Liver (tissue), 9 donors: ENCODE measurements around the gene HOXC11. TPM values are rescaled to one million over a fixed set of nuclear protein-coding genes. Genes with fewer than 3 reads are reported as not detected.

Experiments
- DNase-seq: peaks from one replicate; pipeline ENCODE4 v3.0.0-alpha.2; 2017; ENCODE audit warnings: low spot score
- H3K27ac ChIP-seq, 2 donors: one replicate each; pipeline ENCODE4 v1.7.0; 2013; ENCODE audit warnings: inconsistent platforms in 2 of 2, low read length in 2 of 2, control low read depth in 1 of 2, low read depth in 1 of 2, mild to moderate bottlenecking in 1 of 2
- H3K27me3 ChIP-seq, 4 donors: one replicate each; pipeline versions ENCODE4 v1.6.1 to v1.7.0; 2013; ENCODE audit warnings: low read length in 3 of 4, inconsistent platforms in 1 of 4, mild to moderate bottlenecking in 1 of 4, moderate library complexity in 1 of 4; ENCODE audit not compliant: control insufficient read depth in 4 of 4, insufficient read depth in 4 of 4
- H3K36me3 ChIP-seq, 4 donors: one replicate each; pipeline versions ENCODE4 v1.6.1 to v1.7.0; 2013; ENCODE audit warnings: low read length in 3 of 4, mild to moderate bottlenecking in 3 of 4, low read depth in 1 of 4, moderate library complexity in 1 of 4; ENCODE audit not compliant: control insufficient read depth in 4 of 4, insufficient read depth in 3 of 4
- H3K4me1 ChIP-seq, 4 donors: one replicate each; pipeline versions ENCODE4 v1.6.1 to v1.7.0; 2013; ENCODE audit warnings: low read length in 3 of 4, mild to moderate bottlenecking in 3 of 4, moderate library complexity in 1 of 4; ENCODE audit not compliant: control insufficient read depth in 4 of 4, insufficient read depth in 4 of 4
- H3K4me3 ChIP-seq, 3 donors: one replicate each; pipeline versions ENCODE4 v1.6.1 to v1.7.0; 2013; ENCODE audit warnings: low read length in 3 of 3, control low read depth in 1 of 3, low read depth in 1 of 3, mild to moderate bottlenecking in 1 of 3
- H3K9ac ChIP-seq, 2 donors: one replicate each; pipeline ENCODE4 v1.7.0; 2013; ENCODE audit warnings: low read length in 2 of 2, mild to moderate bottlenecking in 2 of 2, moderate library complexity in 2 of 2, control low read depth in 1 of 2, low read depth in 1 of 2
- H3K9me3 ChIP-seq, 4 donors: one replicate each; pipeline versions ENCODE4 v1.6.1 to v1.7.0; 2013; ENCODE audit warnings: low read length in 3 of 4; ENCODE audit not compliant: control insufficient read depth in 4 of 4
- EGR1 ChIP-seq, 2 donors: IDR thresholded peaks; 2 replicates each; pipeline ENCODE4 v1.6.1; 2016 to 2018; ENCODE audit warnings: antibody characterized with exemption in 2 of 2, low read depth in 2 of 2
- FOXA1 ChIP-seq: IDR thresholded peaks from 2 replicates; pipeline ENCODE4 v1.6.1; 2016; ENCODE audit warnings: antibody characterized with exemption
- FOXA2 ChIP-seq: IDR thresholded peaks from 2 replicates; pipeline ENCODE4 v1.6.1; 2016; ENCODE audit warnings: antibody characterized with exemption
- HNF4G ChIP-seq: IDR thresholded peaks from 2 replicates; pipeline ENCODE4 v1.6.1; 2016; ENCODE audit warnings: antibody characterized with exemption
- JUND ChIP-seq, 2 donors: IDR thresholded peaks; 2 replicates each; pipeline ENCODE4 v1.6.1; 2016; ENCODE audit warnings: antibody characterized with exemption in 2 of 2
- SP1 ChIP-seq: IDR thresholded peaks from 2 replicates; pipeline ENCODE4 v1.6.1; 2018; ENCODE audit warnings: antibody characterized with exemption, mild to moderate bottlenecking
- WGBS: extraction: QIAGEN DNeasy Blood & Tissue Kit; methylation state at CpG from one replicate; pipeline ENCODE4 v1.1.7; 2013; 5-methylcytosine and 5-hydroxymethylcytosine counted together
- polyA plus RNA-seq, 2 donors: library from polyadenylated mRNA; stranded (reverse) in 1 of 2; unstranded in 1 of 2; fragments of 200-250 nt in 1 of 2; fragments of >200 nt in 1 of 2; fragmentation: Nextera tagmentation in 1 of 2; extraction: Ambion mirVana in 1 of 2; gene quantifications; one replicate each; pipeline versions ENCODE4 v1.2.1 to v1.2.3, GENCODE V29; 2013 to 2015
- total RNA-seq, 2 donors: library from RNA; depleted of rRNA; stranded (reverse); fragments of >200 nt; gene quantifications; one replicate each; pipeline ENCODE4 v1.2.3, GENCODE V29; 2014
- TF ChIP-seq, protein P1 (sequence below): IDR thresholded peaks from 2 replicates; pipeline ENCODE4 v1.6.1; 2016; ENCODE audit warnings: antibody characterized with exemption, mild to moderate bottlenecking
- TF ChIP-seq, protein P2 (sequence below): fragments of 150-350 bp; IDR thresholded peaks from 2 replicates; pipeline ENCODE4 v1.5.1; 2017; ENCODE audit warnings: improper control_type of control experiment, low read depth, low read length; ENCODE audit not compliant: missing input control
- TF ChIP-seq, protein P3 (sequence below): IDR thresholded peaks from 2 replicates; pipeline ENCODE4 v1.6.1; 2016; ENCODE audit warnings: antibody characterized with exemption
- TF ChIP-seq, protein P4 (sequence below): IDR thresholded peaks from 2 replicates; pipeline ENCODE4 v1.6.1; 2016; ENCODE audit warnings: antibody characterized with exemption
- TF ChIP-seq, protein P5 (sequence below): IDR thresholded peaks from 2 replicates; pipeline ENCODE4 v1.6.1; 2016; ENCODE audit warnings: antibody characterized with exemption
- donor health status: healthy.
- donor health status: healthy.
- donor health status: healthy.
- donor health status: healthy.
- donor health status: healthy.

HOXC11 gene
- total and polyA plus RNA-seq, 4 donors = not detected

DNA sequence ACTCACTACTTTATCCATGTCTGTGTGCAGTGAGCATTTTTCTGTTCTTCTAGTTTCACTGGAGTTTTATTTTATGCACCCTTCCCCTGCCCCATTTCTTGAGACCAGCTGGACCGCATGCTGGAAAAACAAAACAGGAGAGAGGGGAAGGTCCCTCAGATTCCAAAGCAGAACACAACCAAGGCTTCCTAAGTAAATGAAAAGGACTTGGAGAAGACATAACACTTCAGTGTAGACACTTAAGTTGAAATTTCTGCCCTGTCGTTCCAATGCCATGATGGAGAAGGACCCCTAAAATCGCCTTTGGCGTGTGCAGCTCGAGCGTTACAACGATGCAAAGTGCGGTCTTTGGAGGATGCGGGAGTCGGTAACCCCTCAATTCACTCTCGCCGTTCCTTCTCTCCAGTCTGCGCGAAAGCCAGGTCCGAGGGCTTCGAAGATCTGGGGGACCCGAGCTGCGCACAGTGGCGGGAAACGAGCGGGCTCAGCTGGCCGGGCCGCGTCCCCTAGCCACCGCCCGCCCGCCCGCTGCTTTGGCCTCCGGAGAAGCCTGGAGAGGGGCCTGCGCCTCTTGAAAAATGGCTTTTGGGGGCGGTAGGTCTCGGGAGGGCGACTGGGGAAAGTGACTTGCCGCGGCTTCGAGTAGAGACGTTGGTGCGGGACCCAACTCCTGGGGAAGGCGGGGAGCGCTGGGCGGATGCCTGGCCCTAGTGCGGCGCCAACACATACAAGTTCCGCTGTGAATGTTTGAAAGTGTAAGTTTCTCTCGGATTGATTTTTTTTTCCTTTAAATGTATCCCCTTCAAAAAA lies 45.5 kb upstream of the HOXC11 start:
- Histone ChIP-seq H3K36me3 (no peaks in the 10 kb centered on the region), H3K9ac (no peak overlapping the region), H3K4me3 (no peak overlapping the region), H3K27ac (no peak overlapping the region), H3K9me3 (no peaks in the 10 kb centered on the region), H3K4me1 (no peaks in the 10 kb centered on the region), H3K27me3 (peaks cover 7 to 47% (median 23%) of the 10 kb centered on the region in 4 donors)
- TF ChIP-seq JUND (IDR thresholded peaks at IDR 0.05) (no peak), SP1 (no peak), HNF4G (no peak), FOXA1 (no peak), EGR1 (IDR thresholded peaks at IDR 0.05; ENCODE audit: low read depth in 2 of 2) (no peak)
- TF ChIP-seq, protein P1, sequence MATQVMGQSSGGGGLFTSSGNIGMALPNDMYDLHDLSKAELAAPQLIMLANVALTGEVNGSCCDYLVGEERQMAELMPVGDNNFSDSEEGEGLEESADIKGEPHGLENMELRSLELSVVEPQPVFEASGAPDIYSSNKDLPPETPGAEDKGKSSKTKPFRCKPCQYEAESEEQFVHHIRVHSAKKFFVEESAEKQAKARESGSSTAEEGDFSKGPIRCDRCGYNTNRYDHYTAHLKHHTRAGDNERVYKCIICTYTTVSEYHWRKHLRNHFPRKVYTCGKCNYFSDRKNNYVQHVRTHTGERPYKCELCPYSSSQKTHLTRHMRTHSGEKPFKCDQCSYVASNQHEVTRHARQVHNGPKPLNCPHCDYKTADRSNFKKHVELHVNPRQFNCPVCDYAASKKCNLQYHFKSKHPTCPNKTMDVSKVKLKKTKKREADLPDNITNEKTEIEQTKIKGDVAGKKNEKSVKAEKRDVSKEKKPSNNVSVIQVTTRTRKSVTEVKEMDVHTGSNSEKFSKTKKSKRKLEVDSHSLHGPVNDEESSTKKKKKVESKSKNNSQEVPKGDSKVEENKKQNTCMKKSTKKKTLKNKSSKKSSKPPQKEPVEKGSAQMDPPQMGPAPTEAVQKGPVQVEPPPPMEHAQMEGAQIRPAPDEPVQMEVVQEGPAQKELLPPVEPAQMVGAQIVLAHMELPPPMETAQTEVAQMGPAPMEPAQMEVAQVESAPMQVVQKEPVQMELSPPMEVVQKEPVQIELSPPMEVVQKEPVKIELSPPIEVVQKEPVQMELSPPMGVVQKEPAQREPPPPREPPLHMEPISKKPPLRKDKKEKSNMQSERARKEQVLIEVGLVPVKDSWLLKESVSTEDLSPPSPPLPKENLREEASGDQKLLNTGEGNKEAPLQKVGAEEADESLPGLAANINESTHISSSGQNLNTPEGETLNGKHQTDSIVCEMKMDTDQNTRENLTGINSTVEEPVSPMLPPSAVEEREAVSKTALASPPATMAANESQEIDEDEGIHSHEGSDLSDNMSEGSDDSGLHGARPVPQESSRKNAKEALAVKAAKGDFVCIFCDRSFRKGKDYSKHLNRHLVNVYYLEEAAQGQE = no peak
- TF ChIP-seq, protein P2, sequence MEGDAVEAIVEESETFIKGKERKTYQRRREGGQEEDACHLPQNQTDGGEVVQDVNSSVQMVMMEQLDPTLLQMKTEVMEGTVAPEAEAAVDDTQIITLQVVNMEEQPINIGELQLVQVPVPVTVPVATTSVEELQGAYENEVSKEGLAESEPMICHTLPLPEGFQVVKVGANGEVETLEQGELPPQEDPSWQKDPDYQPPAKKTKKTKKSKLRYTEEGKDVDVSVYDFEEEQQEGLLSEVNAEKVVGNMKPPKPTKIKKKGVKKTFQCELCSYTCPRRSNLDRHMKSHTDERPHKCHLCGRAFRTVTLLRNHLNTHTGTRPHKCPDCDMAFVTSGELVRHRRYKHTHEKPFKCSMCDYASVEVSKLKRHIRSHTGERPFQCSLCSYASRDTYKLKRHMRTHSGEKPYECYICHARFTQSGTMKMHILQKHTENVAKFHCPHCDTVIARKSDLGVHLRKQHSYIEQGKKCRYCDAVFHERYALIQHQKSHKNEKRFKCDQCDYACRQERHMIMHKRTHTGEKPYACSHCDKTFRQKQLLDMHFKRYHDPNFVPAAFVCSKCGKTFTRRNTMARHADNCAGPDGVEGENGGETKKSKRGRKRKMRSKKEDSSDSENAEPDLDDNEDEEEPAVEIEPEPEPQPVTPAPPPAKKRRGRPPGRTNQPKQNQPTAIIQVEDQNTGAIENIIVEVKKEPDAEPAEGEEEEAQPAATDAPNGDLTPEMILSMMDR = no peak
- TF ChIP-seq, protein P3, sequence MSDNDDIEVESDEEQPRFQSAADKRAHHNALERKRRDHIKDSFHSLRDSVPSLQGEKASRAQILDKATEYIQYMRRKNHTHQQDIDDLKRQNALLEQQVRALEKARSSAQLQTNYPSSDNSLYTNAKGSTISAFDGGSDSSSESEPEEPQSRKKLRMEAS = no peak
- TF ChIP-seq, protein P4, sequence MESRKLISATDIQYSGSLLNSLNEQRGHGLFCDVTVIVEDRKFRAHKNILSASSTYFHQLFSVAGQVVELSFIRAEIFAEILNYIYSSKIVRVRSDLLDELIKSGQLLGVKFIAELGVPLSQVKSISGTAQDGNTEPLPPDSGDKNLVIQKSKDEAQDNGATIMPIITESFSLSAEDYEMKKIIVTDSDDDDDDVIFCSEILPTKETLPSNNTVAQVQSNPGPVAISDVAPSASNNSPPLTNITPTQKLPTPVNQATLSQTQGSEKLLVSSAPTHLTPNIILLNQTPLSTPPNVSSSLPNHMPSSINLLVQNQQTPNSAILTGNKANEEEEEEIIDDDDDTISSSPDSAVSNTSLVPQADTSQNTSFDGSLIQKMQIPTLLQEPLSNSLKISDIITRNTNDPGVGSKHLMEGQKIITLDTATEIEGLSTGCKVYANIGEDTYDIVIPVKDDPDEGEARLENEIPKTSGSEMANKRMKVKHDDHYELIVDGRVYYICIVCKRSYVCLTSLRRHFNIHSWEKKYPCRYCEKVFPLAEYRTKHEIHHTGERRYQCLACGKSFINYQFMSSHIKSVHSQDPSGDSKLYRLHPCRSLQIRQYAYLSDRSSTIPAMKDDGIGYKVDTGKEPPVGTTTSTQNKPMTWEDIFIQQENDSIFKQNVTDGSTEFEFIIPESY = no peak
- 6% methylated on average over 45 of the region's 45 CpGs for WGBS
- DNase-seq = no peak

DNA sequence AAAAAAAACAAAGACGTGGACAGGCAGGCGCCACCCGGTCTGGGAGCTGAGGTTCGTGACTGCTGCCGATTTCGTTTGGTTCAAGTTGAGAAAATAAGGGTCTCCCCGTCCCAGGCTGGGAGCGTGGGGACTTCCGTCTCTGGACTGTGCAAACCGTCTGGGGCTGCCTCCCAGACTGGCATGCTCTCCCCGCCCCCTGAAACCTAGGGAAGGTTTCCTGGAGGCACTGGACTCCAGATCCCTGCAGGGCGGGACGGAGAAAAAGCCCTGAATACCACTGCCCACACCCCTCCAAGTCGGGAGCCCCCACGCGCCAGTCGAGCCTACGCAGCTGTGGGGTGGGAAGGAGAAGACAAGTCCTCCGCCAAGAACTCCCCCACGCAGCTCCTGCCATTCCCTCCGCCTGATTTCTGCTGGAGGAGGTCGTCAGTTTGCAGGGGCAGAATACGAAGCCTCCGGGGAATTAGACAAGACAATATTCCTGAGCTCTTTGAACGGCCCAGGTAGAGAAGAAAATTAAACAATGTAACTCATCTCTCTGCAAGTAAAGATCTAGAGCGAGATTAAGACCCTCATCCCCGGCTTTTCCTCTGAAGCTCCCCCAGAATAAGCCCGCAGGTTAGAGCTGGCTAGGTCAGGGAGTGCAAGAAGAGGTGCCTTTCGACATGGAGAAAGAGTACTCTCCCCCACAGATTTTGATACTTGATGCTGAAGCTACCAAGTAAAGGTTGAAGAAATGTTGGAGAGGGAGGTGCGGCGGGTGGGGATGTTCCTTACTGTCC lies 44.7 kb upstream of the HOXC11 start:
- Histone ChIP-seq H3K27me3 (peaks cover 7 to 49% (median 28%) of the 10 kb centered on the region in 4 donors), H3K27ac (no peak overlapping the region), H3K4me3 (no peak overlapping the region), H3K36me3 (no peaks in the 10 kb centered on the region), H3K9me3 (no peaks in the 10 kb centered on the region), H3K9ac (no peak overlapping the region), H3K4me1 (no peaks in the 10 kb centered on the region)
- 8% methylated on average over 31 of the region's 31 CpGs for WGBS
- DNase-seq = no peak
- TF ChIP-seq FOXA2 = no peak
- TF ChIP-seq, protein P5, sequence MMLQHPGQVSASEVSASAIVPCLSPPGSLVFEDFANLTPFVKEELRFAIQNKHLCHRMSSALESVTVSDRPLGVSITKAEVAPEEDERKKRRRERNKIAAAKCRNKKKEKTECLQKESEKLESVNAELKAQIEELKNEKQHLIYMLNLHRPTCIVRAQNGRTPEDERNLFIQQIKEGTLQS = no peak
